HL-60 (cell line): ENCODE measurements around the gene TXNIP.

Experiments
- DNase-seq, 2 experiments: peaks; one replicate each; pipeline ENCODE4 v3.0.0-alpha.2; 2010 to 2020; ENCODE audit warnings: low read depth in 1 of 2, low spot score in 1 of 2
- H3K27ac ChIP-seq: fragments of 250-450 bp; sonication (Bioruptor Pico); replicated peaks from 2 replicates; pipeline ENCODE4 v1.5.1; 2020; ENCODE audit warnings: mild to moderate bottlenecking, moderate library complexity
- H3K27me3 ChIP-seq: fragments of 250-450 bp; sonication (Bioruptor Pico); 2 replicates; pipeline ENCODE4 v1.5.1; 2021; ENCODE audit warnings: mild to moderate bottlenecking, moderate library complexity; ENCODE audit not compliant: insufficient read depth, poor library complexity, severe bottlenecking
- H3K4me3 ChIP-seq: replicated peaks from 2 replicates; pipeline ENCODE4 v1.5.1; 2011; ENCODE audit warnings: mild to moderate bottlenecking, control low read depth, low read length; ENCODE audit not compliant: insufficient read depth
- CTCF ChIP-seq: IDR thresholded peaks from one replicate; pipeline ENCODE4 v1.5.1; 2011; ENCODE audit warnings: low read length, control low read depth, inconsistent platforms; ENCODE audit not compliant: insufficient read depth
- GABPA ChIP-seq: IDR thresholded peaks from 2 replicates; pipeline ENCODE4 v1.6.1; 2012; ENCODE audit warnings: low read depth
- POLR2AphosphoS5 ChIP-seq: IDR thresholded peaks from 2 replicates; pipeline ENCODE4 v1.6.1; 2012; ENCODE audit warnings: low read depth
- REST ChIP-seq: IDR thresholded peaks from 2 replicates; pipeline ENCODE4 v1.6.1; 2012; ENCODE audit warnings: low read depth; ENCODE audit not compliant: insufficient replicate concordance
- SPI1 ChIP-seq: IDR thresholded peaks from 2 replicates; pipeline ENCODE4 v1.6.1; 2012; ENCODE audit warnings: low read depth, mild to moderate bottlenecking, borderline replicate concordance

TXNIP gene

GRCh38 chr1:145952903-145953302, 43.5 kb downstream of the TXNIP start:
- TF ChIP-seq GABPA: no peak
- no peak for TF ChIP-seq POLR2AphosphoS5
- TF ChIP-seq CTCF: no peak
- no peak for TF ChIP-seq SPI1
- TF ChIP-seq REST: no peak
- Histone ChIP-seq H3K4me3 (no peak overlapping the region), H3K27me3 (no peaks in the 10 kb centered on the region), H3K27ac (no peak overlapping the region)
- DNase-seq: no peak

GRCh38 chr1:145951526-145951925, 44.9 kb downstream of the TXNIP start:
- DNase-seq: no peak
- H3K27me3 ChIP-seq: no peaks in the 10 kb centered on the region
- no peak overlapping the region for H3K27ac ChIP-seq
- TF ChIP-seq SPI1 (no peak), GABPA (no peak), POLR2AphosphoS5 (no peak), CTCF (no peak), REST (no peak)
- no peak overlapping the region for H3K4me3 ChIP-seq

- no peak for DNase-seq
- no peak overlapping the region for H3K27ac ChIP-seq
- TF ChIP-seq GABPA: no peak
- no peak for TF ChIP-seq REST
- TF ChIP-seq POLR2AphosphoS5: no peak
- TF ChIP-seq CTCF: no peak
- TF ChIP-seq SPI1: no peak
- H3K4me3 ChIP-seq: no peak overlapping the region
- no peaks in the 10 kb centered on the region for H3K27me3 ChIP-seq
These were observed 47.2 kb downstream of the TXNIP start for GRCh38 chr1:145949219-145949618.
